Bronchial smooth muscle cell (primary cell): ENCODE data around the gene CDK5R2. TPM values are rescaled to one million over a fixed set of nuclear protein-coding genes. Genes with fewer than 3 reads are reported as not detected.

Experiments
- total RNA-seq: library from RNA; depleted of rRNA; stranded (reverse); fragments of >200 nt; gene quantifications from 2 replicates; pipeline ENCODE4 v1.2.1, GENCODE V29; 2014

CDK5R2 gene
- not detected in 2 replicates for total RNA-seq

GRCh38 chr2:218959141-218959731 lies at the start of gene CDK5R2:
TSS of gene CDK5R2 (plus strand) at chr2:218959666. CDS start at chr2:218959821, 155 bp downstream.

GRCh38 chr2:218985021-218985324 lies 25.5 kb downstream of the CDK5R2 start, which contains the start of gene FEV:
TSS of gene FEV (minus strand) at chr2:218985184. CDS start at chr2:218985075, 109 bp downstream.

GRCh38 chr2:218993345-218994315 lies 34.2 kb downstream of the CDK5R2 start, which contains the start of gene CRYBA2:
TSS of gene CRYBA2 (minus strand) at chr2:218993422. CDS start at chr2:218993176, 246 bp downstream.

Other genes starting within 250 kb of the CDK5R2 start
- gene TTLL4, start 248.8 kb upstream of the CDK5R2 start, total RNA-seq, result 4.1 TPM in 2 replicates
- 26.2 and 36.0 TPM in 2 replicates for gene CYP27A1, start 177.5 kb upstream of the CDK5R2 start, total RNA-seq
- not detected in 2 replicates for gene PRKAG3, start 127.9 kb upstream of the CDK5R2 start, total RNA-seq
- not detected in 2 replicates for gene WNT6, start 99.9 kb upstream of the CDK5R2 start, total RNA-seq
- not detected in 2 replicates for gene WNT10A, start 78.8 kb upstream of the CDK5R2 start, total RNA-seq
- gene FEV, start 25.5 kb downstream of the CDK5R2 start, total RNA-seq, result not detected in 2 replicates
- gene CRYBA2, start 33.8 kb downstream of the CDK5R2 start, total RNA-seq, result not detected in 2 replicates
- under 0.01 TPM in 1 of 2 replicates, not detected in the other for gene CFAP65, start 81.8 kb downstream of the CDK5R2 start, total RNA-seq
- under 0.01 TPM in 1 of 2 replicates, not detected in the other for gene IHH, start 101.3 kb downstream of the CDK5R2 start, total RNA-seq
- gene NHEJ1, start 201.1 kb downstream of the CDK5R2 start, total RNA-seq, result 14.2 and 17.5 TPM in 2 replicates
- gene SLC23A3, start 210.4 kb downstream of the CDK5R2 start, total RNA-seq, result 0.63 and 2.5 TPM in 2 replicates
- 24.7 and 27.0 TPM in 2 replicates for gene CNPPD1, start 217.3 kb downstream of the CDK5R2 start, total RNA-seq
- 69.0 and 78.2 TPM in 2 replicates for gene RETREG2, start 218.6 kb downstream of the CDK5R2 start, total RNA-seq
- 22.2 and 26.7 TPM in 2 replicates for gene ZFAND2B, start 247.1 kb downstream of the CDK5R2 start, total RNA-seq